B cell (primary cell): ENCODE results near the gene EVX1. TPM values are rescaled to one million over a fixed set of nuclear protein-coding genes. Genes with fewer than 3 reads are reported as not detected.

Experiments
- ATAC-seq: fragments of 200-7000 bp; cut with Tn5 transposase; one replicate; pipeline ENCODE4 v1.10.0; 2021; ENCODE audit warnings: low read depth, mild to moderate bottlenecking, moderate number of reproducible peaks, moderate library complexity
- CTCF ChIA-PET: fragments of 350-600 bp; sonication (Branson Sonifier 250); formaldehyde crosslinking; loops from one replicate; lab custom pipeline; 2021; ENCODE audit warnings: antibody characterized with exemption, inconsistent platforms; lab: Charles Lee
- POLR2A ChIA-PET: fragments of 350-600 bp; sonication (Branson Sonifier 250); formaldehyde crosslinking; loops from one replicate; lab custom pipeline; 2021; ENCODE audit warnings: antibody characterized with exemption; lab: Charles Lee
- DNase-seq: peaks from one replicate; pipeline ENCODE4 v3.0.0; 2013
- H2AFZ ChIP-seq: 2 replicates; pipeline ENCODE4 v1.6.1; 2012; ENCODE audit warnings: mild to moderate bottlenecking, low read depth, low read length; ENCODE audit not compliant: insufficient read depth, poor library complexity, severe bottlenecking
- H3K27ac ChIP-seq, 2 donors: 1 replicate in 1 of 2; 2 replicates in 1 of 2; pipeline ENCODE4 v1.5.1; 2012 to 2013; ENCODE audit warnings: low read length in 2 of 2, mild to moderate bottlenecking in 2 of 2, moderate library complexity in 1 of 2
- H3K27me3 ChIP-seq, 4 experiments: fragments of 200-600 bp in 1 of 4; sonication (generic) in 1 of 4; replicated peaks in 1 of 4; 1 replicate in 2 of 4; 2 replicates in 2 of 4; pipeline versions ENCODE4 v1.6.1 to v1.7.0; 2013 to 2016; ENCODE audit warnings: low read length in 3 of 4, mild to moderate bottlenecking in 2 of 4, mixed read lengths in 1 of 4, moderate library complexity in 1 of 4; ENCODE audit not compliant: insufficient read depth in 4 of 4, control insufficient read depth in 3 of 4; ENCODE audit errors: control extremely low read depth in 1 of 4
- H3K36me3 ChIP-seq, 2 experiments: replicated peaks in 1 of 2; 1 replicate in 1 of 2; 2 replicates in 1 of 2; pipeline versions ENCODE4 v1.6.1 to v1.7.1; 2013; ENCODE audit warnings: low read length in 1 of 2; ENCODE audit not compliant: insufficient read depth in 2 of 2, control insufficient read depth in 1 of 2; ENCODE audit errors: control extremely low read depth in 1 of 2, extremely low read depth in 1 of 2
- H3K4me1 ChIP-seq, 2 donors: fragments of 200-600 bp in 1 of 2; sonication (generic) in 1 of 2; 1 replicate in 1 of 2; 2 replicates in 1 of 2; pipeline versions ENCODE4 v1.5.1 to v1.6.1; 2013 to 2017; ENCODE audit warnings: low read length in 2 of 2; ENCODE audit not compliant: control insufficient read depth in 2 of 2, insufficient read depth in 2 of 2
- H3K4me2 ChIP-seq: replicated peaks from 2 replicates; pipeline ENCODE3; 2012; ENCODE audit warnings: mild to moderate bottlenecking, low read depth, low read length; ENCODE audit not compliant: poor library complexity, severe bottlenecking
- H3K4me3 ChIP-seq, 5 experiments: fragments of 200-600 bp in 1 of 5; sonication (generic) in 1 of 5; 1 replicate in 3 of 5; 2 replicates in 2 of 5; pipeline versions ENCODE4 v1.5.1 to v1.7.0; 2011 to 2016; ENCODE audit warnings: low read length in 4 of 5, mild to moderate bottlenecking in 4 of 5, low read depth in 2 of 5, control low read depth in 1 of 5, moderate library complexity in 1 of 5; ENCODE audit not compliant: insufficient read depth in 1 of 5; ENCODE audit errors: control extremely low read depth in 1 of 5, extremely low read depth in 1 of 5
- H3K79me2 ChIP-seq: fragments of 200-600 bp; sonication (generic); one replicate; pipeline ENCODE4 v1.6.0; 2016; ENCODE audit warnings: low read length; ENCODE audit not compliant: control insufficient read depth, insufficient read depth
- H3K9ac ChIP-seq: fragments of 200-600 bp; sonication (generic); 2 replicates; pipeline ENCODE4 v1.6.1; 2017; ENCODE audit warnings: mild to moderate bottlenecking, low read length, moderate library complexity
- H3K9me3 ChIP-seq, 3 donors: one replicate each; pipeline versions ENCODE4 v1.6.1 to v1.7.1; 2013; ENCODE audit warnings: low read length in 2 of 3; ENCODE audit not compliant: control insufficient read depth in 2 of 3, insufficient read depth in 1 of 3; ENCODE audit errors: control extremely low read depth in 1 of 3
- H4K20me1 ChIP-seq: 2 replicates; pipeline ENCODE4 v1.6.0; 2012; ENCODE audit warnings: mild to moderate bottlenecking, low read length; ENCODE audit not compliant: insufficient read depth, control insufficient read depth, poor library complexity, severe bottlenecking
- H3K27ac Mint-ChIP-seq: one replicate; pipeline ENCODE4 v1.8.0; 2021; ENCODE audit warnings: mixed read lengths
- H3K27me3 Mint-ChIP-seq: one replicate; pipeline ENCODE4 v1.8.0; 2021; ENCODE audit warnings: mixed read lengths
- H3K4me1 Mint-ChIP-seq: one replicate; pipeline ENCODE4 v1.8.0; 2021; ENCODE audit warnings: mixed read lengths
- H3K4me3 Mint-ChIP-seq: one replicate; pipeline ENCODE4 v1.8.0; 2021; ENCODE audit warnings: mixed read lengths
- H3K9me3 Mint-ChIP-seq: one replicate; pipeline ENCODE4 v1.8.0; 2022; ENCODE audit warnings: mixed read lengths; ENCODE audit not compliant: insufficient read depth
- CTCF ChIP-seq: fragments of 200-600 bp; IDR thresholded peaks from one replicate; pipeline ENCODE4 v1.8.0; 2022; ENCODE audit warnings: antibody characterized with exemption, mild to moderate bottlenecking
- EZH2 ChIP-seq: IDR thresholded peaks from 2 replicates; pipeline ENCODE4 v1.6.1; 2012; ENCODE audit warnings: borderline replicate concordance, low read depth, mild to moderate bottlenecking, moderate library complexity, low read length; ENCODE audit not compliant: insufficient read depth, poor library complexity, severe bottlenecking
- WGBS: methylation state at CpG from one replicate; pipeline ENCODE4 v1.1.5; 2013; ENCODE audit warnings: missing lambda C conversion rate; ENCODE audit not compliant: insufficient coverage; 5-methylcytosine and 5-hydroxymethylcytosine counted together
- intact Hi-C: fragments of 100-400 bp; cut with micrococcal nuclease; formaldehyde crosslinking; loops from one replicate; pipeline ENCODE4 v1.10.0; 2022
- polyA plus RNA-seq: library from polyadenylated mRNA; depleted of rRNA; stranded (reverse); fragments of >200 nt; gene quantifications from 2 replicates; pipeline ENCODE4 v1.2.3, GENCODE V29; 2012
- total RNA-seq, 2 donors: library from RNA; stranded (reverse); fragments of 120-200 nt in 1 of 2; gene quantifications; 1 replicate in 1 of 2; 2 replicates in 1 of 2; pipeline versions ENCODE4 v1.2.3 to v1.2.4, GENCODE V29; 2013 to 2022

The EVX1 gene
- total and polyA plus RNA-seq, 2 donors (not counting 1 experiment from before 2014, with no cell fraction given), result not detected

DNA sequence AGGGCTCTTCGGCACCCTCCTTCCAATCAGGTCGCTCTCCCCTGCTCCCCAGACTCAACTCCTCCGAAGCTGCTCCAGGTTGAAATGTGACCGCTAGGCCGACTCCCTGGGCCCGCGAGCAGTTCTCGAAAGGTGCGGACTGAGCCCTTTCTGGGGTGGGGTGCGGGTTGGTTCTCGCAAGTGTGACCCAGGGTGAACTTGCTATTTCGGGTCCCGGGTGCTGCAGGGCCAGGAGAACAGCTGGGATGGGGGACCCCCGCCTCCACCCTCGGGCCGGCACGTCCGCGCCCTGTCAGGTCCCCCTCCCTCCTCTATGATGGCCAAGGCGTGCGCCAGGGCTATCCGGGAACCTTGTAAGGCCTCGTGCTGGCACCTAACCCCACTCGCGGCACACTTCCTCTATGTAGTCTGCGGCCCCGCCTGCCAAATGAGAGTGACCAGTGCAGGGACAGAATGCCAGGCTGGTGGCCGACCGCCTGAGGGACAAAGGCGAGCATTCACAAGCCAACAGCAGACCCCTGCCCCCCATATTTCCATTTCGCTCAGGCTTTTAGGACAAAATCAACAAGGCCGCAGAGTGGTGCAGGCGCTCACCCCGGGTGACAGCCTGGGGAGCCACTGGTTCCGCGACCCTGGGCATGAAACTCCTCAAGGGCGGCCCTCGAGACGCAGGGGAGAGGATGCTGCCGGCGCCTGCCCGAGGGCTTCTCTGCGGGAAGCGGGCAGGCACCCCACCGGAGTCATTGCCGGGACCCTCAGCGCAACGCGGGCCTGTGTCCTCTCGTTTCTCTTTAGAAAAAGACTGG, 29.0 kb upstream of the EVX1 start:
- Mint-ChIP-seq H3K9me3 (no peaks in the 10 kb centered on the region), H3K27ac (no peak overlapping the region), H3K27me3 (peaks cover 77% of the 10 kb centered on the region), H3K4me3 (no peak overlapping the region), H3K4me1 (peaks cover 17% of the 10 kb centered on the region)
- WGBS, result 39% methylated on average over 44 of the region's 50 CpGs
- Histone ChIP-seq H2AFZ (no peak overlapping the region), H3K36me3 (no peaks in the 10 kb centered on the region), H3K4me3 (no peak overlapping the region), H3K27ac (no peak overlapping the region), H3K9me3 (peaks cover 0 to 22% (median 0%) of the 10 kb centered on the region in 3 donors), H3K9ac (no peak overlapping the region), H3K79me2 (no peaks in the 10 kb centered on the region), H3K4me2 (peak overlapping the region; percentile 11), H3K27me3 (peaks cover 0 to 88% (median 54%) of the 10 kb centered on the region in 4 experiments), H3K4me1 (peaks cover 17 to 22% of the 10 kb centered on the region in 2 donors), H4K20me1 (no peaks in the 10 kb centered on the region)
- ATAC-seq (no peak), DNase-seq (peak; percentile 18)
- intact Hi-C loops, result loop anchor here (5.0 kb wide), 2 partner anchors 364 to 559 kb away; no protein-coding TSS in a partner anchor
- ChIA-PET POLR2A (no interaction called here), CTCF (interaction anchor here (1.2 kb wide), 1 partner anchor 18 kb away, joined by 4 read pairs; no protein-coding TSS in a partner anchor)
- TF ChIP-seq EZH2, result no peak
- no peak for TF ChIP-seq CTCF
